22Rv1 (cell line): ENCODE measurements around the gene CDKAL1.

Experiments
- H3K27ac ChIP-seq: fragments of 450-650 bp; 2 replicates; pipeline ENCODE4 v1.5.1; 2017
- CTCF ChIP-seq: fragments of 450-650 bp; IDR thresholded peaks from 2 replicates; pipeline ENCODE4 v1.5.1; 2017; ENCODE audit warnings: mild to moderate bottlenecking
- ZFX ChIP-seq: fragments of 450-650 bp; IDR thresholded peaks from 2 replicates; pipeline ENCODE4 v1.6.1; 2017; ENCODE audit warnings: antibody characterized with exemption, borderline replicate concordance

CDKAL1 gene

GRCh38 chr6:20812776-20813175, 278.5 kb downstream of the CDKAL1 start:
- H3K27ac ChIP-seq: peak overlapping the region; percentile 84
- TF ChIP-seq CTCF: no peak
- TF ChIP-seq ZFX: no peak

DNA sequence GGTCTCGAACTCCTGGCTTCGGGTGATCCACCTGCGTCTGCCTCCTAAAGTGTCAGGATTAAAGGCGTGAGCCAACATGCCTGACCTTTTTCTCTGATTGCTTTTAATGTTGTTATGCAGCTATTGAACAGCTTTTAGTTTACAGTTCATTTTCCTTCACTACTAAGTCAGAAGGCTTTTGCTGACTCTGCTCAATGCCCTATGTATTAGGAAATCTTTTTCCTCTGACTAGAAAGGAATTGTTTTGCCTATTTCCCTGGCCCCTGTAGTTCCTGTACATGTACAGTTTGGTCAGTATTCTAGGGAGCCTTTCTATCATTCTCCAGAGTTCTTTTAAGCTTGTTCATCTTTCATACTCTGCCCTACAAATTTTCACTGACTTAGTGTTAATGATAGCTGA, 280.2 kb downstream of the CDKAL1 start:
- TF ChIP-seq ZFX (no peak), CTCF (no peak)
- peak overlapping the region; percentile 84 for H3K27ac ChIP-seq

DNA sequence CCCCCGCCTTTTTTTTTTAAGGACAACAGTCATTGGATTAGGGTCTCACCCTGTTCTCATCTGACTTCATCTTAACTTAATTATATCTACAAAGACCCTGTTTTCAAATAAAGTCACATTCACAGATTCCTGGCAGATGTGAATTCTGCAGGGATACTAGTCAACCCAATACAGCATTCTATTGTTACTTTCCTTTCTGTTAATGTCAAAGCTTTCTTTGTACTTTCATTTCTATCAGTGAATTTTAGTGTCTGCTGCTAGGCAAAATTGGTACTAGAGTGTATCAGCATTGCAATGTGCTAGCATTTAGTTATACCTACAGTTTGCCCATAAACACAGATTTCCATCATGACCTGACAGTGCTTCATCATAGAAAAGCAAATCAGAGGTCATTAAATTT, 281.9 kb downstream of the CDKAL1 start:
- TF ChIP-seq CTCF: no peak
- no peak for TF ChIP-seq ZFX
- peak overlapping the region; percentile 84 for H3K27ac ChIP-seq

GRCh38 chr6:20817806-20818320, 283.6 kb downstream of the CDKAL1 start:
- peak overlapping the region; percentile 84 for H3K27ac ChIP-seq
- TF ChIP-seq ZFX (no peak), CTCF (no peak)

DNA sequence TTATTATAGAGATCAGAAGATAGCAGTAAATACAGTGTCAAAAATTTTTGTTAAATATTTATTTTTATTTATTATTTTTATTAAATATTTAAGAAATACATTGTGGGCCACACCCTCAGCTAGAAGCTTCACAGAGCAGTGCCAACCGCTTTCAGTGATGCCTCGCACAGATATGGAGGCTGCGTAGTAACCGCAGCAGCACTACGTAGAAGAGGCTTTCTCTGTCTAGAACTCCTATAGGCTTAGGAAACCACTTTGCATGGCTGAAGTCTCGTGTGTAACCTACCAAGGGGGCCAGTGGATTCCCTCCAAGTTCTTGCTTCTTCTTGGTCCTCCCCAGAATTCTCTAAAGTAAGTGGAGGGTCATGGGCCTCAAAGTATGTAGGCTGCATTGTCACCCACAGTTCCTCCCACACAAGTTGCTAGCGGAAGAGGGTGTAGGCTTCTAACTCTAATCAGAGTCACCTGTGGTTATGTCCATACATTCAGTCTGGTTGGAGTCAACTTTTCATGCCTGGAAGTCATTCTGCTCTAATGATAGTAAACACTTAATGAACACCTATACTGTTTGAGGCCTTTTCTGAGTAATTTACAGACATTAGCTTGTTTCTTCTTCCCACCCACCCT, 285.6 kb downstream of the CDKAL1 start:
- TF ChIP-seq CTCF (no peak), ZFX (no peak)
- H3K27ac ChIP-seq: no peak overlapping the region

DNA sequence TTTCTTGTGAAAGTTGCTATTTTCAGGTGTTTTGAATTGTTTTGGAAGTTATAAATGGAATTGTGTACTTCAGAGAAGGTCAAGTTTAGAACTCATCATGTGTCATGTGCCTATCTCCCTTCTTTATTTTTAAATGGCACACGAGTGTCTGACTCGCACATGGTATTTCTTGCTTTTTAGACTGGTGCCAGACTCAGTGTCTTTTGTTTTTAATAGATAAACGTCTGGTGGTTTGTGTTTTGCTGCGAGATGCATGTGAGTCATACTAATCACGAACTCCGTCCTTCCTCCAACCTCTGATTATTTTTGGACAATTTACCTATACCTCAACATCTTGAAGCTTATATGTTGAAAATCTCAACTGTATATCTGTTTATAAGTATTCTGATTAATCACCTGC, 292.1 kb downstream of the CDKAL1 start:
- H3K27ac ChIP-seq: no peak overlapping the region
- TF ChIP-seq ZFX (no peak), CTCF (no peak)

GRCh38 chr6:20827798-20828197, 293.5 kb downstream of the CDKAL1 start:
- TF ChIP-seq CTCF: no peak
- no peak for TF ChIP-seq ZFX
- H3K27ac ChIP-seq: no peak overlapping the region
